ENCODE data around the gene LGALS9.
"Not testable (repeated sequence)": the region's sequence is repeated elsewhere in the genome, so short reads cannot be mapped to it uniquely, and the experiment has no call there.

Gene LGALS9

GRCh38 chr17:27655525-27656111 is 24.6 kb downstream of the LGALS9 start:
- not testable (repeated sequence) for DNase-seq

- DNase-seq: not testable (repeated sequence)
Measured at GRCh38 chr17:27656620-27657019, 25.6 kb downstream of the LGALS9 start.

- no peak for DNase-seq
Measured at GRCh38 chr17:27657620-27658019, 26.6 kb downstream of the LGALS9 start.

- DNase-seq: no peak
Measured at GRCh38 chr17:27659683-27660082, 28.7 kb downstream of the LGALS9 start.

GRCh38 chr17:27660436-27660835 is 29.4 kb downstream of the LGALS9 start:
- DNase-seq: no peak

GRCh38 chr17:27663936-27664605 is 33.1 kb downstream of the LGALS9 start:
- DNase-seq: no peak

GRCh38 chr17:27664606-27664965 is 33.6 kb downstream of the LGALS9 start:
- DNase-seq: no peak

- no peak for DNase-seq
Measured at GRCh38 chr17:27665549-27665948, 34.6 kb downstream of the LGALS9 start.

GRCh38 chr17:27666270-27666669 is 35.3 kb downstream of the LGALS9 start:
- not testable (repeated sequence) for DNase-seq

GRCh38 chr17:27666831-27667560 is 36.0 kb downstream of the LGALS9 start:
- DNase-seq: no peak

- no peak for DNase-seq
Measured at GRCh38 chr17:27667656-27668487, 36.9 kb downstream of the LGALS9 start.

GRCh38 chr17:27668488-27668823 is 37.5 kb downstream of the LGALS9 start:
- no peak for DNase-seq

GRCh38 chr17:27669136-27669535 is 38.1 kb downstream of the LGALS9 start:
- DNase-seq: no peak

- no peak for DNase-seq
Measured at GRCh38 chr17:27669850-27670249, 38.9 kb downstream of the LGALS9 start.

GRCh38 chr17:27670791-27671590 is 40.0 kb downstream of the LGALS9 start:
- no peak for DNase-seq

GRCh38 chr17:27671591-27671910 is 40.6 kb downstream of the LGALS9 start:
- DNase-seq: no peak

- DNase-seq: not testable (repeated sequence)
Measured at GRCh38 chr17:27671977-27672480, 41.0 kb downstream of the LGALS9 start.

- no peak for DNase-seq
Measured at GRCh38 chr17:27674335-27674734, 43.3 kb downstream of the LGALS9 start.

- DNase-seq: no peak
Measured at GRCh38 chr17:27677191-27677590, 46.2 kb downstream of the LGALS9 start.

- DNase-seq: not testable (repeated sequence)
Measured at GRCh38 chr17:27686322-27686721, 55.3 kb downstream of the LGALS9 start.

- DNase-seq: no peak
Measured at GRCh38 chr17:27690882-27691281, 59.9 kb downstream of the LGALS9 start.

- DNase-seq: not testable (repeated sequence)
Measured at GRCh38 chr17:27695254-27695814, 64.3 kb downstream of the LGALS9 start.
